Cardiac fibroblast (primary cell): ENCODE data around the gene GPR137B.
"Not testable (repeated sequence)": the region's sequence is repeated elsewhere in the genome, so short reads cannot be mapped to it uniquely, and the experiment has no call there.

Experiments
- DNase-seq, 2 donors: peaks; one replicate each; pipeline versions ENCODE4 v3.0.0 to v3.0.0-alpha.2; 2010; ENCODE audit warnings: low read depth in 2 of 2
- H3K4me3 ChIP-seq, 2 donors: replicated peaks in 1 of 2; 1 replicate in 1 of 2; 2 replicates in 1 of 2; pipeline ENCODE4 v1.5.1; 2011; ENCODE audit warnings: low read depth in 2 of 2, low read length in 2 of 2, mild to moderate bottlenecking in 2 of 2, moderate library complexity in 1 of 2
- CTCF ChIP-seq: IDR thresholded peaks from one replicate; pipeline ENCODE4 v1.5.1; 2011; ENCODE audit warnings: low read depth, mild to moderate bottlenecking, low read length, inconsistent platforms

Gene GPR137B

GRCh38 chr1:236179634-236180033 is 37.3 kb downstream of the GPR137B start:
- no peak for TF ChIP-seq CTCF
- DNase-seq = no peak
- H3K4me3 ChIP-seq = no peak overlapping the region

- no peak for TF ChIP-seq CTCF
- DNase-seq = peak in 1 of 2 donors; percentile 52
- H3K4me3 ChIP-seq = no peak overlapping the region
Observed at GRCh38 chr1:236181059-236181458, 38.7 kb downstream of the GPR137B start.

- TF ChIP-seq CTCF = no peak
- no peak for DNase-seq
- no peak overlapping the region for H3K4me3 ChIP-seq
Observed at GRCh38 chr1:236185687-236186086, 43.3 kb downstream of the GPR137B start.

- H3K4me3 ChIP-seq, DNase-seq: not testable (repeated sequence)
Observed at GRCh38 chr1:236186471-236186870, 44.1 kb downstream of the GPR137B start.

- DNase-seq, H3K4me3 ChIP-seq: not testable (repeated sequence)
Observed at GRCh38 chr1:236188084-236188483, 45.7 kb downstream of the GPR137B start.

GRCh38 chr1:236193184-236193583 is 50.8 kb downstream of the GPR137B start:
- TF ChIP-seq CTCF = no peak
- no peak for DNase-seq

GRCh38 chr1:236200925-236201324 is 58.6 kb downstream of the GPR137B start:
- no peak overlapping the region for H3K4me3 ChIP-seq
- DNase-seq = no peak
- TF ChIP-seq CTCF = no peak

More at GRCh38 chr1:236193184-236193583, 50.8 kb downstream of the GPR137B start:
- H3K4me3 ChIP-seq = no peak overlapping the region

- no peak for TF ChIP-seq CTCF
- no peak for DNase-seq
- no peak overlapping the region for H3K4me3 ChIP-seq
Observed at GRCh38 chr1:236201786-236202185, 59.4 kb downstream of the GPR137B start.
